ENCODE data around the gene COLGALT1.

COLGALT1 gene

DNA sequence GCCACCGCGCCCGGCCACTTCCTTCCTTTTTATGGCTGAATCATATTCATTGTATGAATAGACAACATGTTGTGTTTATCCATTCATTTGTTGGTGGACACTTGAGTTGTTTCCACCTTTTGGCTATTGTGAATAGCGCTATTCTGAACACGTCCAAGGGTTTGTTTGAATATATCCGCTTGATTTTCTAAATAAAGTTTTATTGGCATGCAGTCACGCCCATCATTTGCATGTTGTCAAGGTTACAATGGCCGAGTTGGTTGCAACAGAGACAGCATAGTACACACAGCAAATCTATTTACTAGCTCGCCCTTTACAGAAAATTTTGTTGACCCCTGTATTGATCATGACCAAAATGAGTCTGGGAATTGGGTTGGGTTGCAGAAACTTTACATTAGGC, 43.5 kb downstream of the COLGALT1 start:
- TF ChIP-seq, protein P1, sequence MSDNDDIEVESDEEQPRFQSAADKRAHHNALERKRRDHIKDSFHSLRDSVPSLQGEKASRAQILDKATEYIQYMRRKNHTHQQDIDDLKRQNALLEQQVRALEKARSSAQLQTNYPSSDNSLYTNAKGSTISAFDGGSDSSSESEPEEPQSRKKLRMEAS (IDR thresholded peaks at IDR 0.05), result no peak
- TF ChIP-seq EGR1 (IDR thresholded peaks at IDR 0.05) (no peak), RAD21 (IDR thresholded peaks at IDR 0.05; ENCODE audit: low read depth) (no peak), REST (IDR thresholded peaks at IDR 0.05; ENCODE audit: low read depth) (no peak), EP300 (IDR thresholded peaks at IDR 0.05; ENCODE audit: borderline replicate concordance) (no peak), CREB1 (IDR thresholded peaks at IDR 0.05; ENCODE audit: low read depth) (no peak), TAF1 (IDR thresholded peaks at IDR 0.05; ENCODE audit: low read depth) (no peak), YY1 (IDR thresholded peaks at IDR 0.05; ENCODE audit: low read depth) (no peak), TEAD4 (IDR thresholded peaks at IDR 0.05) (no peak), NFIC (IDR thresholded peaks at IDR 0.05) (no peak), FOXM1 (IDR thresholded peaks at IDR 0.05; ENCODE audit: borderline replicate concordance, low read depth) (no peak), TCF12 (IDR thresholded peaks at IDR 0.05; ENCODE audit: low read depth) (no peak)
- TF ChIP-seq, protein P2, sequence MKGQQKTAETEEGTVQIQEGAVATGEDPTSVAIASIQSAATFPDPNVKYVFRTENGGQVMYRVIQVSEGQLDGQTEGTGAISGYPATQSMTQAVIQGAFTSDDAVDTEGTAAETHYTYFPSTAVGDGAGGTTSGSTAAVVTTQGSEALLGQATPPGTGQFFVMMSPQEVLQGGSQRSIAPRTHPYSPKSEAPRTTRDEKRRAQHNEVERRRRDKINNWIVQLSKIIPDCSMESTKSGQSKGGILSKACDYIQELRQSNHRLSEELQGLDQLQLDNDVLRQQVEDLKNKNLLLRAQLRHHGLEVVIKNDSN (IDR thresholded peaks at IDR 0.05), result no peak

DNA sequence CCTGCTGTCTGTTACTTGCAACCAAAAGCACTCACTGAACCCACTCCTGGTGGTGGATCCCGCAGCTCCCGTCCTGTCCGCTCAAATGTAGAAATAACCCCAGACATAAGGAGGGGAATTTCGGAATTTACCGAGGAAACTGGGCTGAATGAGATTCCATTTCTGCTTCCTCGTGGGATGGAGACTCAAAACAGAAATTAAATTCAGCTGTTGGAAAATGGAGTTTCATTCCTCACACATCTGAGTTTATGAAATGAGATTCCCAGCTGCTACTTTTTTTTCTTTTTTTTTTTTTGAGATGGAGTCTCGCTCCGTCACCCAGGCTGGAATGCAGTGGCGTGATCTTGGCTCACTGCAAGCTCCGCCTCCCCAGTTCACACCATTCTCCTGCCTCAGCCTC, 44.3 kb downstream of the COLGALT1 start:
- TF ChIP-seq TEAD4 (IDR thresholded peaks at IDR 0.05) (no peak), FOXM1 (IDR thresholded peaks at IDR 0.05; ENCODE audit: borderline replicate concordance, low read depth) (no peak), EP300 (IDR thresholded peaks at IDR 0.05; ENCODE audit: borderline replicate concordance) (no peak), RAD21 (IDR thresholded peaks at IDR 0.05; ENCODE audit: low read depth) (no peak), TAF1 (IDR thresholded peaks at IDR 0.05; ENCODE audit: low read depth) (no peak), CREB1 (IDR thresholded peaks at IDR 0.05; ENCODE audit: low read depth) (no peak), NFIC (IDR thresholded peaks at IDR 0.05) (no peak), ZBTB7A (IDR thresholded peaks at IDR 0.05; ENCODE audit: low read depth) (no peak), REST (IDR thresholded peaks at IDR 0.05; ENCODE audit: low read depth) (no peak), TCF12 (IDR thresholded peaks at IDR 0.05; ENCODE audit: low read depth) (no peak), YY1 (IDR thresholded peaks at IDR 0.05; ENCODE audit: low read depth) (no peak), CEBPB (IDR thresholded peaks at IDR 0.05) (no peak), EGR1 (IDR thresholded peaks at IDR 0.05) (no peak)
- TF ChIP-seq, protein P2 (IDR thresholded peaks at IDR 0.05), result no peak
- TF ChIP-seq, protein P1 (IDR thresholded peaks at IDR 0.05), result no peak

GRCh38 chr19:17601683-17602082, 46.2 kb downstream of the COLGALT1 start:
- TF ChIP-seq TEAD4 (IDR thresholded peaks at IDR 0.05), result no peak
- no peak for TF ChIP-seq CEBPB (IDR thresholded peaks at IDR 0.05)
- TF ChIP-seq CREB1 (IDR thresholded peaks at IDR 0.05; ENCODE audit: low read depth), result no peak
- no peak for TF ChIP-seq YY1 (IDR thresholded peaks at IDR 0.05; ENCODE audit: low read depth)
- TF ChIP-seq TAF1 (IDR thresholded peaks at IDR 0.05; ENCODE audit: low read depth), result no peak
- TF ChIP-seq, protein P1 (IDR thresholded peaks at IDR 0.05), result no peak
- no peak for TF ChIP-seq NFIC (IDR thresholded peaks at IDR 0.05)
- no peak for TF ChIP-seq EP300 (IDR thresholded peaks at IDR 0.05; ENCODE audit: borderline replicate concordance)
- no peak for TF ChIP-seq EGR1 (IDR thresholded peaks at IDR 0.05)
- no peak for TF ChIP-seq RAD21 (IDR thresholded peaks at IDR 0.05; ENCODE audit: low read depth)
- no peak for TF ChIP-seq FOXM1 (IDR thresholded peaks at IDR 0.05; ENCODE audit: borderline replicate concordance, low read depth)

GRCh38 chr19:17602217-17602616, 46.8 kb downstream of the COLGALT1 start:
- no peak for TF ChIP-seq NFIC (IDR thresholded peaks at IDR 0.05)
- TF ChIP-seq, protein P2 (IDR thresholded peaks at IDR 0.05), result no peak
- TF ChIP-seq TEAD4 (IDR thresholded peaks at IDR 0.05), result no peak
- no peak for TF ChIP-seq RAD21 (IDR thresholded peaks at IDR 0.05; ENCODE audit: low read depth)
- no peak for TF ChIP-seq YY1 (IDR thresholded peaks at IDR 0.05; ENCODE audit: low read depth)
- TF ChIP-seq EP300 (IDR thresholded peaks at IDR 0.05; ENCODE audit: borderline replicate concordance), result no peak
- no peak for TF ChIP-seq ZBTB7A (IDR thresholded peaks at IDR 0.05; ENCODE audit: low read depth)
- no peak for TF ChIP-seq FOXM1 (IDR thresholded peaks at IDR 0.05; ENCODE audit: borderline replicate concordance, low read depth)
- no peak for TF ChIP-seq REST (IDR thresholded peaks at IDR 0.05; ENCODE audit: low read depth)
- TF ChIP-seq CEBPB (IDR thresholded peaks at IDR 0.05), result no peak
- no peak for TF ChIP-seq CREB1 (IDR thresholded peaks at IDR 0.05; ENCODE audit: low read depth)
